Measurements from ENCODE around the gene EHMT1. TPM values are rescaled to one million over a fixed set of nuclear protein-coding genes. Genes with fewer than 3 reads are reported as not detected.

The EHMT1 gene
- total and polyA plus RNA-seq, 9 of the 15 experiments (the other 6 are each of a cell fraction or from before 2014, with no cell fraction given) = 2.2 to 76.0 (median 36.4) TPM

DNA sequence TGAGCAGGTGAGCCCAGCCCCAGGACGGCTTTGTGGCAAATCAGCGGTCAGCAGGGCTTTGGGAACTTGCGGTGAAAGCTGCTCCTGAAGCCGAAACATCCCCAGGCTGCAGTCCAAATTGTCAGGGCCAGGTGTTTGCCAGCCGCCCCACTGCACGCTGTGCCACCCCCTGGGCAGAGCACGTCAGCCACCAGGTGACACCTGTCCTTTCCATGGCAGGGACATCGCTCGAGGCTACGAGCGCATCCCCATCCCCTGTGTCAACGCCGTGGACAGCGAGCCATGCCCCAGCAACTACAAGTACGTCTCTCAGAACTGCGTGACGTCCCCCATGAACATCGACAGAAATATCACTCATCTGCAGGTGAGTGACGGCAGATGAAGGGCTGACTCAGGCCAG, 194.4 kb downstream of the EHMT1 start:
- no peak overlapping the region for H2AFZ ChIP-seq (ENCODE audit: low read depth, low read length)
- FAIRE-seq (no peak), DNase-seq (ENCODE audit: extremely low read depth in 1 of 4, low spot score in 3 of 4) (no peak), ATAC-seq (no peak)
- H3K27me3 ChIP-seq (ENCODE audit: control insufficient read depth in 2 of 2, insufficient read depth in 2 of 2, low read length in 2 of 2) = no peaks in the 10 kb centered on the region
- ChIA-PET CTCF (ENCODE audit: low intra/inter-chr PET ratio) (interaction anchor here (0.5 kb wide), 1 partner anchor 302 kb away, joined by 3 read pairs; no protein-coding TSS in a partner anchor), POLR2A (interaction anchor here (0.5 kb wide), 1 partner anchor 155 kb away, joined by 4 read pairs; no protein-coding TSS in a partner anchor)
- peaks cover 72% of the 10 kb centered on the region for H3K36me3 ChIP-seq (ENCODE audit: control insufficient read depth, insufficient read depth, low read length)
- TF ChIP-seq FUS (optimal IDR thresholded peaks at IDR 0.05; ENCODE audit: low read depth, low read length) = no peak
- no peaks in the 10 kb centered on the region for H3K9me1 ChIP-seq (ENCODE audit: control insufficient read depth, insufficient read depth, low read length)
- BruUV-seq (replicated peaks) = no TSS peak
- peak overlapping the region in 1 of 2 experiments; percentile 48; a peak in 1 of 4 replicates for H3K9ac ChIP-seq (ENCODE audit: insufficient read depth in 1 of 2, low read depth in 2 of 2, low read length in 2 of 2)
- H3K9me3 ChIP-seq (replicated peaks; ENCODE audit: control insufficient read depth, insufficient read depth, low read depth, low read length) = peaks cover 7% of the 10 kb centered on the region; the same call in 1 of the 2 replicates
- peaks cover 0 to 8% of the 10 kb centered on the region in 2 experiments; a peak in 2 of 5 replicates for H3K4me1 ChIP-seq (replicated peaks in 1 of 2; ENCODE audit: control insufficient read depth in 2 of 2, insufficient read depth in 2 of 2, low read length in 2 of 2)
- no peaks in the 10 kb centered on the region for H3K79me2 ChIP-seq (ENCODE audit: control insufficient read depth, insufficient read depth, low read length)
- H3K4me2 ChIP-seq (ENCODE audit: insufficient read depth, low read length) = no peak overlapping the region
- H3K4me3 ChIP-seq = no peak overlapping the region
- in situ Hi-C loops (cut with MboI) = no loop called here
- intact Hi-C loops (cut with micrococcal nuclease) = no loop called here
- H4K20me1 ChIP-seq (replicated peaks; ENCODE audit: control insufficient read depth, insufficient read depth, low read length) = no peaks in the 10 kb centered on the region
- H3K27ac ChIP-seq (ENCODE audit: extremely low read depth, low read depth, low read length) = no peak overlapping the region
- WGBS (ENCODE audit: insufficient coverage, low coverage, missing lambda C conversion rate) = 98% methylated on average over 12 of the region's 19 CpGs

DNA sequence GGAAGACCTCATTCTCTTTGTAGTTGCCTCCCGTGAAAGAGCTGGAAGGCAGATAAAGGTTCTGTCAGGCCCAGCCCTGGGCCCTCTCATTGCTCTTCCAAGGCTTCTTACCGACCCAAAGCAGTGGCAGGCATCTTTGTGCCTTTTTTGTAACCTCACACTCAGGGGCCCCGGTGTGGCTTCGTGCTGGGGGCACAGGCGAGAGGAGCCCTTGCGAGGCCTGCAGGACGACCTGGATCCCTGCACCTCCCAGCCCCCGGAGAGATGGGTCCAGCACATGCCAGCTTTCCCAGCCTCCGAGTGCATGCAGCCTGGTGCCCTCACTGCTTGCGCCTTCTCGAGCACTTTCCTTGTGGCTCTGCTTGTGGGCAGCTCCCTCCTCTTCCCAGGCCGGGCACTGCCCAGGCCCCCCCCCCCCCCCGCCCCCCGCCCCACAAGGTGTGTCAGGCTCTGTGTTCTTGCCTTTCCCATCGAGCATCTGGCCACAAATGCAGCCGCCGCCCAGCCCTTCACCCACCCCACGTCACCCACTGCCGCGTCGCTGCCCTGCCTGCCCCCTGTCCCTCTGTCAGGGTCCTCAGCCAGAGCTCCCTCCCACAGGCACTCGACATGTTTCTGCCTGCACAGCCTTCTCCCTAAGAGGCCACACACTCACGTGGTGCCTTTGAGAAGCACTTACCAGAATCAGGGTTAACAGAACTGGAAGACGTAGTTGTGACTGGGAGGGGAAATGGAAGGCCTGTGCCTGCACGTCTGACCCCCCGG, 195.0 kb downstream of the EHMT1 start:
- in situ Hi-C loops (cut with MboI) = no loop called here
- Histone ChIP-seq H3K4me1 (replicated peaks in 1 of 2; ENCODE audit: control insufficient read depth in 2 of 2, insufficient read depth in 2 of 2, low read length in 2 of 2) (peaks cover 0 to 8% of the 10 kb centered on the region in 2 experiments; a peak in 2 of 5 replicates), H3K79me2 (ENCODE audit: control insufficient read depth, insufficient read depth, low read length) (no peaks in the 10 kb centered on the region), H3K27ac (ENCODE audit: extremely low read depth, low read depth, low read length) (no peak overlapping the region), H3K4me2 (ENCODE audit: insufficient read depth, low read length) (no peak overlapping the region), H3K27me3 (ENCODE audit: control insufficient read depth in 2 of 2, insufficient read depth in 2 of 2, low read length in 2 of 2) (no peaks in the 10 kb centered on the region), H3K9ac (ENCODE audit: insufficient read depth in 1 of 2, low read depth in 2 of 2, low read length in 2 of 2) (no peak overlapping the region), H3K9me1 (ENCODE audit: control insufficient read depth, insufficient read depth, low read length) (no peaks in the 10 kb centered on the region), H2AFZ (ENCODE audit: low read depth, low read length) (no peak overlapping the region), H3K9me3 (replicated peaks; ENCODE audit: control insufficient read depth, insufficient read depth, low read depth, low read length) (peaks cover 7% of the 10 kb centered on the region; the same call in 1 of the 2 replicates), H4K20me1 (replicated peaks; ENCODE audit: control insufficient read depth, insufficient read depth, low read length) (no peaks in the 10 kb centered on the region), H3K36me3 (ENCODE audit: control insufficient read depth, insufficient read depth, low read length) (peaks cover 71% of the 10 kb centered on the region), H3K4me3 (no peak overlapping the region)
- no TSS peak for BruUV-seq (replicated peaks)
- intact Hi-C loops (cut with micrococcal nuclease) = no loop called here
- TF ChIP-seq TOE1 (IDR thresholded peaks at IDR 0.05; ENCODE audit: borderline replicate concordance) = no peak
- no peak for TF ChIP-seq TOE1 (CRISPR knock-in tag; IDR thresholded peaks at IDR 0.05; ENCODE audit: borderline replicate concordance, low read depth)
- no peak for TF ChIP-seq POLR2AphosphoS5 (IDR thresholded peaks at IDR 0.05; ENCODE audit: control insufficient read depth, insufficient read depth, low read depth, low read length)
- no peak for ATAC-seq
- CTCF ChIA-PET (ENCODE audit: low intra/inter-chr PET ratio) = no interaction called here
- 96% methylated on average over 17 of the region's 26 CpGs for WGBS (ENCODE audit: insufficient coverage, low coverage, missing lambda C conversion rate)
- no peak for FAIRE-seq
- POLR2A ChIA-PET = interaction anchor here (0.5 kb wide), 1 partner anchor 156 kb away, joined by 4 read pairs; no protein-coding TSS in a partner anchor
- DNase-seq (ENCODE audit: extremely low read depth in 1 of 4, low spot score in 3 of 4) = no peak
